Ramos (cell line): ENCODE data around the gene KANK3.
"Not testable (repeated sequence)": the region's sequence is repeated elsewhere in the genome, so short reads cannot be mapped to it uniquely, and the experiment has no call there.

Source experiments
- in situ Hi-C: fragments of 300-500 bp; cut with MboI; formaldehyde crosslinking; loops from one replicate; pipeline ENCODE4 v1.14.3; 2022; ENCODE audit warnings: low sequenced_read_pairs; ENCODE audit not compliant: unreplicated experiment

KANK3 gene

DNA sequence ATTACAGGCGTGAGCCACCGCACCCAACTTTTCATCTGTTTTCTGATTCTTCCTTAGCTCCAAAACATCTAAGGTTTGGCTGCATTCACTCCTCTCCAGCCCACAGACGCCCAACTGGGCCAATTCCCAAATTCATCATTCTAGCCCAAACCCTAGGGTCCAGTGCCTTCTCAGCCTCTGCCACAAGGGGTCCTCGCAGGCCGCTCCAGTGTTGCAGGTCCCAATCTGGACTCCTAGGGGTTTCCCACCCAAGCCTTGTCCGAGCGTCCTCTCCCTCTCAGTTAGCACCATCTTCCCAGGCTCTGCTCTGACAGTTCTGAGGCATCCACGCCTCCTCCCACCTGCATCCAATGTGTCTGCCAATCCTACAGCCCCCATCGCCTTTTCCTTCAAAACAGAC lies 51.7 kb downstream of the KANK3 start:
- in situ Hi-C loops: not testable (repeated sequence)

DNA sequence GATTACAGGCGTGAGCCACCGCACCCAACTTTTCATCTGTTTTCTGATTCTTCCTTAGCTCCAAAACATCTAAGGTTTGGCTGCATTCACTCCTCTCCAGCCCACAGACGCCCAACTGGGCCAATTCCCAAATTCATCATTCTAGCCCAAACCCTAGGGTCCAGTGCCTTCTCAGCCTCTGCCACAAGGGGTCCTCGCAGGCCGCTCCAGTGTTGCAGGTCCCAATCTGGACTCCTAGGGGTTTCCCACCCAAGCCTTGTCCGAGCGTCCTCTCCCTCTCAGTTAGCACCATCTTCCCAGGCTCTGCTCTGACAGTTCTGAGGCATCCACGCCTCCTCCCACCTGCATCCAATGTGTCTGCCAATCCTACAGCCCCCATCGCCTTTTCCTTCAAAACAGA lies 66.6 kb downstream of the KANK3 start:
- in situ Hi-C loops: not testable (repeated sequence)
